BE2C (cell line): ENCODE results near the gene DKK2.

Source experiments
- DNase-seq: peaks from one replicate; pipeline ENCODE4 v3.0.0-alpha.2; 2020
- H3K27me3 ChIP-seq: fragments of 250-450 bp; sonication (Bioruptor Pico); 2 replicates; pipeline ENCODE4 v1.5.1; 2020; ENCODE audit warnings: mild to moderate bottlenecking
- H3K36me3 ChIP-seq: fragments of 250-450 bp; sonication (Bioruptor Pico); 2 replicates; pipeline ENCODE4 v1.5.1; 2020; ENCODE audit warnings: mild to moderate bottlenecking
- H3K4me1 ChIP-seq: fragments of 250-450 bp; sonication (Bioruptor Pico); 2 replicates; pipeline ENCODE4 v1.5.1; 2020
- H3K4me3 ChIP-seq: 2 replicates; pipeline ENCODE4 v1.5.1; 2011; ENCODE audit warnings: low read depth, low read length
- H3K9me3 ChIP-seq: fragments of 250-450 bp; sonication (Bioruptor Pico); 2 replicates; pipeline ENCODE4 v1.5.1; 2020
- TF ChIP-seq, protein P1 (sequence below): IDR thresholded peaks from 2 replicates; pipeline ENCODE4 v1.5.1; 2012; ENCODE audit warnings: mild to moderate bottlenecking, low read depth, low read length

The DKK2 gene

GRCh38 chr4:106971636-106972035, 64.5 kb downstream of the DKK2 start:
- Histone ChIP-seq H3K9me3 (no peaks in the 10 kb centered on the region), H3K4me3 (no peak overlapping the region), H3K27me3 (no peaks in the 10 kb centered on the region), H3K36me3 (no peaks in the 10 kb centered on the region), H3K4me1 (no peaks in the 10 kb centered on the region)
- TF ChIP-seq, protein P1, sequence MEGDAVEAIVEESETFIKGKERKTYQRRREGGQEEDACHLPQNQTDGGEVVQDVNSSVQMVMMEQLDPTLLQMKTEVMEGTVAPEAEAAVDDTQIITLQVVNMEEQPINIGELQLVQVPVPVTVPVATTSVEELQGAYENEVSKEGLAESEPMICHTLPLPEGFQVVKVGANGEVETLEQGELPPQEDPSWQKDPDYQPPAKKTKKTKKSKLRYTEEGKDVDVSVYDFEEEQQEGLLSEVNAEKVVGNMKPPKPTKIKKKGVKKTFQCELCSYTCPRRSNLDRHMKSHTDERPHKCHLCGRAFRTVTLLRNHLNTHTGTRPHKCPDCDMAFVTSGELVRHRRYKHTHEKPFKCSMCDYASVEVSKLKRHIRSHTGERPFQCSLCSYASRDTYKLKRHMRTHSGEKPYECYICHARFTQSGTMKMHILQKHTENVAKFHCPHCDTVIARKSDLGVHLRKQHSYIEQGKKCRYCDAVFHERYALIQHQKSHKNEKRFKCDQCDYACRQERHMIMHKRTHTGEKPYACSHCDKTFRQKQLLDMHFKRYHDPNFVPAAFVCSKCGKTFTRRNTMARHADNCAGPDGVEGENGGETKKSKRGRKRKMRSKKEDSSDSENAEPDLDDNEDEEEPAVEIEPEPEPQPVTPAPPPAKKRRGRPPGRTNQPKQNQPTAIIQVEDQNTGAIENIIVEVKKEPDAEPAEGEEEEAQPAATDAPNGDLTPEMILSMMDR: no peak
- DNase-seq: no peak

GRCh38 chr4:106967892-106968291, 68.2 kb downstream of the DKK2 start:
- TF ChIP-seq, protein P1: no peak
- no peaks in the 10 kb centered on the region for H3K27me3 ChIP-seq
- no peaks in the 10 kb centered on the region for H3K4me1 ChIP-seq
- no peaks in the 10 kb centered on the region for H3K9me3 ChIP-seq
- DNase-seq: no peak
- no peak overlapping the region for H3K4me3 ChIP-seq
- H3K36me3 ChIP-seq: no peaks in the 10 kb centered on the region

DNA sequence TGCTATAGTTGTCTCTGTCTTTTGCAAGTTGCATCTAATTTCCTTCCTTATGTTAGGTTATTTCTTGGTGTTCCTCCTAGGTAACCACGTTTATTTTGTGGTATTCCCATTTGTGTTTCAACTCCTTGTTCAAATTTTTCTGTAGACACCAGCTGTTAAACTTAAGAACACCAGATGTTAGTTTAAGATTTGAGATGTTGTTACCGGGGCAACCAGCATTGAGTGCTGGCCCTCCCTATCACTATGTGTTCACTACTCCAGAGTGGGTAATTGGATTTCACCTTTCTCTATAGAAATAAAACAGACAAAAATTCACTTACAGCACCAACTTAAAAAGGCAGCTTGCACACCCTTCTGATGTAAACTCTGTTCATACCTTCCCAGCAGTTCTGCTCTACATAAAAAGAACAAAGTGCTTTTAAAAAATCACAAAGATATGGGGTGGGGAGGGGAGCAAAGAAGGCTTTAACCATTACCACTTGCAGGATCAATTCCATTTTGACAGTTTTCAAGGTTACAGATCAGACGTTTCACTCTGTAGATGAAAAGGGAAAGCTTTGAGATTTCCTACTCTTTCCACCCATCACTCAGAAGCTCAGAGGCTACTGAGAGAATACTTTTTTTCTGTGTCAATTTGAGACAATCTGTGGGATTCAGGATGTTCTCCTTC, 82.9 kb downstream of the DKK2 start:
- H3K4me1 ChIP-seq: no peaks in the 10 kb centered on the region
- TF ChIP-seq, protein P1: no peak
- DNase-seq: no peak
- no peaks in the 10 kb centered on the region for H3K27me3 ChIP-seq
- H3K36me3 ChIP-seq: no peaks in the 10 kb centered on the region
- no peaks in the 10 kb centered on the region for H3K9me3 ChIP-seq
- H3K4me3 ChIP-seq: no peak overlapping the region

DNA sequence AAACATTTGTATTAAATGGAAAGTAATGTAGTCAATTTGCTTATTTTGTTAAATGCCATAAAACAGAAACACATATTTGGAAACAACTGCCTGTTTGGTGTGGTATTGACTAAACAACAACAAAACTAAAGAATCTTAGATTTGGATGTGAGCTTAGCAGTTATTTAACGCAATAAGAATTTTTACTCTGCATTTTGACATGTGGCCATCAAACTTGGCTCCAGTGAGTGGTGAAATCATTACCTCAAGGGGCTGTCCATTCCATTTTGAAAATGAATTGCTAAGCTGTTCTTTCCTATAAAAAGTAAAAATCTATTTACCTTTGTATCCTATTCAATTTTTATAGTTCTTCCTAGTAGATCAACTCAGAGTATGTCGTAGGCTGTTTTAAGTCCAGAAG, 84.2 kb downstream of the DKK2 start:
- no peaks in the 10 kb centered on the region for H3K9me3 ChIP-seq
- H3K4me3 ChIP-seq: no peak overlapping the region
- H3K4me1 ChIP-seq: no peaks in the 10 kb centered on the region
- no peak for DNase-seq
- TF ChIP-seq, protein P1: no peak
- H3K36me3 ChIP-seq: no peaks in the 10 kb centered on the region
- H3K27me3 ChIP-seq: no peaks in the 10 kb centered on the region

GRCh38 chr4:106941841-106942240, 94.3 kb downstream of the DKK2 start:
- no peaks in the 10 kb centered on the region for H3K9me3 ChIP-seq
- H3K36me3 ChIP-seq: no peaks in the 10 kb centered on the region
- no peak for DNase-seq
- TF ChIP-seq, protein P1: no peak
- H3K27me3 ChIP-seq: no peaks in the 10 kb centered on the region
- no peaks in the 10 kb centered on the region for H3K4me1 ChIP-seq
- no peak overlapping the region for H3K4me3 ChIP-seq

GRCh38 chr4:106930522-106930921, 105.6 kb downstream of the DKK2 start:
- TF ChIP-seq, protein P1: no peak
- no peaks in the 10 kb centered on the region for H3K9me3 ChIP-seq
- no peak overlapping the region for H3K4me3 ChIP-seq
- no peak for DNase-seq
- H3K4me1 ChIP-seq: no peaks in the 10 kb centered on the region
- H3K27me3 ChIP-seq: no peaks in the 10 kb centered on the region
- H3K36me3 ChIP-seq: no peaks in the 10 kb centered on the region
